ENCODE data around the gene PCTP.

GRCh38 chr17:55817397-55817709 lies 66.5 kb downstream of the PCTP start:
- TF ChIP-seq, protein P1, sequence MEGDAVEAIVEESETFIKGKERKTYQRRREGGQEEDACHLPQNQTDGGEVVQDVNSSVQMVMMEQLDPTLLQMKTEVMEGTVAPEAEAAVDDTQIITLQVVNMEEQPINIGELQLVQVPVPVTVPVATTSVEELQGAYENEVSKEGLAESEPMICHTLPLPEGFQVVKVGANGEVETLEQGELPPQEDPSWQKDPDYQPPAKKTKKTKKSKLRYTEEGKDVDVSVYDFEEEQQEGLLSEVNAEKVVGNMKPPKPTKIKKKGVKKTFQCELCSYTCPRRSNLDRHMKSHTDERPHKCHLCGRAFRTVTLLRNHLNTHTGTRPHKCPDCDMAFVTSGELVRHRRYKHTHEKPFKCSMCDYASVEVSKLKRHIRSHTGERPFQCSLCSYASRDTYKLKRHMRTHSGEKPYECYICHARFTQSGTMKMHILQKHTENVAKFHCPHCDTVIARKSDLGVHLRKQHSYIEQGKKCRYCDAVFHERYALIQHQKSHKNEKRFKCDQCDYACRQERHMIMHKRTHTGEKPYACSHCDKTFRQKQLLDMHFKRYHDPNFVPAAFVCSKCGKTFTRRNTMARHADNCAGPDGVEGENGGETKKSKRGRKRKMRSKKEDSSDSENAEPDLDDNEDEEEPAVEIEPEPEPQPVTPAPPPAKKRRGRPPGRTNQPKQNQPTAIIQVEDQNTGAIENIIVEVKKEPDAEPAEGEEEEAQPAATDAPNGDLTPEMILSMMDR (IDR thresholded peaks at IDR 0.05; ENCODE audit: low read length): no peak
- TF ChIP-seq EZH2 (IDR thresholded peaks at IDR 0.05; ENCODE audit: borderline replicate concordance, low read length): no peak

Measured in OCI-LY1 (cell line).